Stimulated activated CD8-positive, alpha-beta memory T cell treated with anti-CD3 and anti-CD28 coated beads, Interleukin-15, amount 100 ng/mL, for 24 hours (primary cell): Measurements from ENCODE around the gene DUSP22.

ENCODE experiments used
- DNase-seq: peaks from one replicate; pipeline ENCODE4 v3.0.0-alpha.2; 2020; ENCODE audit warnings: low read depth

Gene DUSP22

DNA sequence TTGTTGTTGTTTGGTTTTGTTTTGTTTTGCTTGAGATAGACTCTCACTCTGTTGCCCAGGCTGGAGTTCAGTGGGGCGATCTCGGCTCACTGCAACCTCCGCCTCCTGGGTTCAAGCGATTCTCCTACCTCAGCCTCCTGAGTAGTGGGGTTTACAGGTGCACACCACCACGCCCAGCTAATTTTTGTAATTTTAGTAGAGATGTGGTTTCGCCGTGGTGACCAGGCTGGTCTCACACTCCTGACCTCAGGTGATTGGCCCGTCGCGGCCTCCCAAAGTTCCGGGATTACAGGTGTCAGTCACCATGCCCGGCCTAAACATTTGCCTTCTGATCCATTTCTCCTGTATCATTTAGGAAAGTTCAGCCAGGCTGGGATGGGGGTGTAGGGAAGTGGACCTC, 17.7 kb downstream of the DUSP22 start:
- DNase-seq, result no peak

DNA sequence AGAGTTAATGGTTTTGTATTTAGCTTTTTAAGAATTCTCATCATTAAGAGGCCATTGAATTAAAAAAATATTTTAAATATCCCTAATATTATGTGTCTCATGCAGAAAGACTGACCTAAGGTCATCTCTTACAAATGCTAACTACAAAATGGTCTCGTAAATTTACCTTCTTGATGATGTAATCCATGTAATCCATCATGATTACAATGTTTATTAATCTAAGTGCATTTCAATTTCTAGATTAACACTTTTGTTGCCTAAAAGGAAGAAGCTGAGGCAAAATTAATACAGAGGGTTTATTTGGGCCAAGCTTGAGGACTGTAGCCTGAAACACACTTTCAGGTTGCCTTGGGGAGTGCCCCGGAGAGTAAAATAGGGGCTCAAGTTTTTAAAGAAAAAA, 18.4 kb downstream of the DUSP22 start:
- DNase-seq, result no peak

DNA sequence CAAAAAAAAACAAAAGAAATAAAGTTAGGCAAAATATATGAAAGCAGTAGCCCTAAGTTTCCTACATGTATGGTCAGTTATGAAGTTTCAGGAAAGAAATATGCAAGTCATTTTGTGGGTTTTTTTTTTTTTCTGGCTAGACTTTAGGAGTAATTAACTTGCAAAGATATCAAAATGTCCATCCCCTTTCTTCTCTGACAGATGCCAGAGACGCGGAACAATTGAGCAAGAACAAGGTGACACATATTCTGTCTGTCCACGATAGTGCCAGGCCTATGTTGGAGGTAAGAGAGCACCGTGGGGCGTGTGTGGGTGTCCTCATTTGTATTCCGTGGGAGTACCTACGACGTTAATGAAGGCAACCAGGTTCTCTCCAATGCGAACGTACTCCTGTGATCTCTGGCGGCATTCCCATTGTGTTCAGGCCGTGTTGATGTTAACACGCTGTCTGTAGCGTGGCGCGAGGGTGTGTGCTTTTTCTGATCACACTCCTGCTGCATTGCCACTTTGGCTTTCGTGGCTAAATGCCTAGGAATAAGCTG, 19.5 kb downstream of the DUSP22 start:
- no peak for DNase-seq

DNA sequence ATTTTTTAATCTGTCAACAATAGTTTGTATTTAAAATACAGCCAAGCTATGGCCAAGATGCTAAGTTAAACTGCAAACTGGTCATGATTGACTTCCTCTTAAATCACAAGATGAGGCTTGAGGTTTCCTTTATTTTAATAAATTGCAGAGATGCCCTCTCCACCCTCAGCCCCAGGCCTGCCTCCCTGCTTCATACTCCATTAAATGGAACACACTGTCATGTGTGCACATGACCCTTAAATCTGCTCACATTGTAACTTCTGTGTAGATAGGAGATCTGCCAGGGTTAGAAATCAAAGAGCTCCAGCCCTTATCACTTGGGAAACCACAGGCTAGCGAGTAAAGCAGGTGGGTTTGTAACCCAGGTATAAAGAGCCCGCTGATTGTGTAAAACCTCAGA, 20.8 kb downstream of the DUSP22 start:
- DNase-seq, result no peak

DNA sequence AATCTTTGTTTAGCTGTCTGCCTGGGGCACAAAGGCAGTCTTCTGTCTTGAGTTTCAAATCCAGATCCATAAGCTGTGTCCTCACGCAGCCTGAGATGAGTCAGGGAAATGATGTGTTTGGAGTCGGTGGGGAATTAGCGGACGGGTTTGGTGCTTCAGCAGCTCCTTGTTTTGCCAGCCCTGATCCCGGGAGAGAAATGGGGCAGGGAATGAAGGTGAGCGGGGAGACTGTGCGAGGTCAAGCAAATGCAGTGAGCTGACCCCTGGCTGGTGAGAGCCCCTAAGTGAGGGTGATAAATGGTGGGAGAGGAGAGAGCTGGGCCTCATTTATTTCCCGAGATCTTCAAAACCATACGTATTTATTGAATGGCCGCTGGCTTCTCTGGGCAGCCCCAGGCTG, 21.6 kb downstream of the DUSP22 start:
- DNase-seq, result no peak

- no peak for DNase-seq
Observed at GRCh38 chr6:314377-314776, 22.1 kb downstream of the DUSP22 start.

DNA sequence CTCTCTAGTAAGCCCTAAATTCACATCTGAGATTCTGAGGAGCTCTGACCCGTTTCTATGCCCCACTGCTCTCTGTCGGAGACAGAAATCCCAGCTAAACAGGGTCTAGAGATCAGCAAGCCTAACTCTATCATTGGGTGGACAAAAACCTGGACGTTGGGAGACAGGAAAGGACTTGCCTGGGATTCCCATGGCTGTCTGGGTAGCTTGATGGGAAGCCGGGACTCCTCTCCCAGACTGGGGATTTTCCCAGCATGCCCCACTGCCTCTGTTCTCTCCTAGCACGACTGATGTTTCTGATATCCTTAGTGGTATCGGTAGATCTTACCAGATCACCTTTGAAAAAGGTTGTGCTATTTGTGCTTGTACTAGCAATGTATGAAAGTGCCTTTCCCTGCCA, 22.9 kb downstream of the DUSP22 start:
- no peak for DNase-seq

- DNase-seq, result no peak
Observed at GRCh38 chr6:315921-316752, 23.9 kb downstream of the DUSP22 start.

- no peak for DNase-seq
Observed at GRCh38 chr6:316753-317038, 24.4 kb downstream of the DUSP22 start.

GRCh38 chr6:317060-317447, 24.8 kb downstream of the DUSP22 start:
- no peak for DNase-seq

DNA sequence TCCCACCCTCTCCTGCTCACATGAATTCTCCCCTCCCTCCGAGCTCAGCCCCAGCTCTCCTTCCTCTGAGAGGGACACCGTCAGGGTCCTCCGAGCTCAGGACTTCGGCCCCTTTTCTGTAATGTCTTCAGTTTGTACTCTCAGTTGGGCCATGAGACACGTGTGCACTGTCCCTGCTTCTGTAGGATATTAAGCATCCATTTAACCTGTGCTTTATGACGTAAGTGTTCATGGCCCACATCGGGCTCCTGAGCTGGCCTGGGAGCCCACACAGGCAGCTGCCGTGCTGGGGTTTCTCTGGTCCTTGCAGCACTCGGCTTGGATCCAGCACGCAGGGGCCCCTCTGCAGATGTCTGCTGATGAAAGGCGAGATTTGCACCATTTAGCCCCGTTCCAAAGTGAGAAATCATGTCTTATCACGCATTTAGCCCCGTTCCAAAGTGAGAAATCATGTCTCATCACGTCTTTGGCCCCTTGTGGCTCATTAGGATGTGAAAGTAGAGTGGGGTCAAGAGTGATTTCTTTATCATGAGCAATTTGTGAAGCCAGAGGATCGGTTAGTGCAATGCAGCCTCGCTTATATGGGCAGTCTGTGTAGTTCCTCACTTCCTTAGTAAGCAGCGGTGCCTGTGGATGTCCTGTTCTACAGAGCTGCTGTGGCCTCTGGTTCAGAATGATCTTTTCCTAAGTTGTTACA, 25.3 kb downstream of the DUSP22 start:
- no peak for DNase-seq

DNA sequence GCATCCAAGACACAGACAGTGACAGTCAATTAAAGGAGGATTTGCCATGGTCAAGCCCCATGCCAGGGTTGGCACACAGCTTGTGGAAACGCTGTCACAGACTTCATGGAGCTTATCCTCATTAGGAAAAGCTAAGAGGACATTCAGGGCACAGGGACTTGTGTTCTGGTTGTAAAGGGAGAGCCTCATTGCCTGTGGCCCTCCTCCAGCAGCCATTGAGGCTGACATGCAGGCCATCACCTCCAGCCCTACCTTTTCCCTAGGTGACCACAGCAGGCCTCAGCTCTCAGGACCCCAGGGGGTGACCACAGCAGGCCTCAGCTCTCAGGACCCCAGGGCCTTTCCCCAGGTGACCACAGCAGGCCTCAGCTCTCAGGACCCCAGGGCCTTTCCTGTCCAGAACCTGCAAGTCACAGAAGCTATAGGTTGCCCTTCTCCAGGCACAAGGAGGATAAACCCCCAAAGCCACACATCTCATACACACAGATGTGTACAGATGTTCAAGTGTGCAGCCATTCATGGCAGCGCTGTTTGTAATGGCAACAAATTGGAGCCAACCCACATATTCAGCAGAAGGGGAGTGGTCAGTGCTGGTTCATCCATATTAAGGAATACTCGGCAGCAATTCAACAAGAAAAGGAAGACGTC, 26.1 kb downstream of the DUSP22 start:
- no peak for DNase-seq

GRCh38 chr6:319177-320131, 27.2 kb downstream of the DUSP22 start:
- DNase-seq, result no peak

DNA sequence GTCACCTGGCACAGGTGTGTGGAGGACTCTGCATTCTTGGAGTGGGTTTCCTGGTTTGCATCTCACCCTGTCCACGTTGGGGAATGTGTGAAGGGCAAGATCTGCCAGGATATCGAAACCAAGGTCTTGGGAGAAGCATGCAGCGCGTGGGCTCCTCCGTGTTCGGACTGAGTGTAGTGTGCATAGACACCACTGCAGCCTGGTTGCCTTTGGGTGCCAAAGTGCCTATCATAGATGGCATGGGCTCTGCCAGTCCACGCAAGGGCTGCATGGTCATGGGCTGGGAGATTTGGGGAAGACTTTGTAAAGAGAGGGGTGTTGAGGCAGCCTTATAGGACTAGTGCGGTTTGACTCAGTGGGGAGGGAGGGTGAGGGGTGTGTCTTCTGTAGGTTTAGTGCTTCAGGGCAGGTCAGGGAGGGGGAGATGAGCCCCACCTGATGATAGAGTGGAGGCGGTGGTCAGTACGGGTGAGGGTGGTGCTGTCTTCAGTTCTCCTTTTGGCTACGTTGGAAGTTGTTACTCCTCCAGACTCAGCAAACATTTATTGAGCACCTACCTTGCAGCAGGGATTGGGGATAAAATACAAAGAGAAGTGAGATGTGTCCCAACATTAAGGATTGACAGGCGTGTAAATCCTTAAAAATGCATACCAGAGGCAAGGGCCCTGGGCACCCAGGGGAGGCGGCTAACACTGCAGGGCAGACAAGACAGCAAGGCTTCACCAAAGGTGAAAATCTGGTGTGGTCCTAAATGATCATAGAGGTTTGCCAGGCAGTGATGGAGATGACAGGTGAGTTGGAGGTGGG, 28.3 kb downstream of the DUSP22 start:
- no peak for DNase-seq

DNA sequence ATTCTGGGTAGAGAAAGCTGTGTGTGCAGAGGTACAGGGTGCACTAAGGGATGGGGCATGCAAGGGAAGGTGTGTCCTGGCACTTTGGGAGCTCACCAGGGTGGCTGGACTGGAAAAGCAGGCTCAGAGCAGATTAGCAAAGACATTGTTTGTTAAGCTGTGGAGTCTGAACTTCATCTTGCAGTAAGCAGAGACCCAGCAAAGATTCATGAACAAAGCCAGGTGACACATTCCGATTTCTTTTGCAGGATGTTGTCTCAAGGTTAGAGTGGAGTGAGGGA, 28.8 kb downstream of the DUSP22 start:
- DNase-seq, result no peak

DNA sequence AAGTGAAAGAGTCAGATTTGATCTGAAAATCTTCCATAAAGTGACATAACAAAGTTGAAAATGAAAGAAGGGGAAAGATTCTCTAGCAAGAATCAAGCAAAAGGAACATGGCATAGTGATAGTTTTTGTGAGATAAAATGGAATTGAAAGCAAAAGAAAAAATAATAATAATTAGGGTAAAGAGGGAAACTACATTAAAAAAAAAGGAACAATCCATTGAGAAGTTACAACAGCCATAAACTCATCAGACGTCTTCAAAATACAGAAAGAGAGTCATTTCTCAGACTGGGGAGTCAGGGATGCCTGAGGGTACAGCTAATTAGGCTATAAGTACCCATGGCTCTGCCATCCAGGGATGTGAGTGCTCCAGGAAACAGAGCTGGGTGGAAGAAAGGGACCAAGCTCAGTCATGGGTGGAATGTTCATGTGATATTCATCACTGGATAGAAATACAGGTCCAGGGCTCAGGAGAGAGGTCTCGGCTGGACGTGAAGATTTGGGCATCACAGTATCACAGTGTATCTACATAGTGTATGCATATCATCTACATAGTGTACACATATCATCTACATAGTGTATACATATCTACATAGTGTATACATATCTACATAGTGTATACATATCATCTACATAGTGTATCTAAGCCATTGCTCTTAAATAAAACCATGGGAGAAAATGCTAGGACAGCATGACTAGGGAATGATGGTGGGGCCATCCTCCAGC, 29.4 kb downstream of the DUSP22 start:
- no peak for DNase-seq

DNA sequence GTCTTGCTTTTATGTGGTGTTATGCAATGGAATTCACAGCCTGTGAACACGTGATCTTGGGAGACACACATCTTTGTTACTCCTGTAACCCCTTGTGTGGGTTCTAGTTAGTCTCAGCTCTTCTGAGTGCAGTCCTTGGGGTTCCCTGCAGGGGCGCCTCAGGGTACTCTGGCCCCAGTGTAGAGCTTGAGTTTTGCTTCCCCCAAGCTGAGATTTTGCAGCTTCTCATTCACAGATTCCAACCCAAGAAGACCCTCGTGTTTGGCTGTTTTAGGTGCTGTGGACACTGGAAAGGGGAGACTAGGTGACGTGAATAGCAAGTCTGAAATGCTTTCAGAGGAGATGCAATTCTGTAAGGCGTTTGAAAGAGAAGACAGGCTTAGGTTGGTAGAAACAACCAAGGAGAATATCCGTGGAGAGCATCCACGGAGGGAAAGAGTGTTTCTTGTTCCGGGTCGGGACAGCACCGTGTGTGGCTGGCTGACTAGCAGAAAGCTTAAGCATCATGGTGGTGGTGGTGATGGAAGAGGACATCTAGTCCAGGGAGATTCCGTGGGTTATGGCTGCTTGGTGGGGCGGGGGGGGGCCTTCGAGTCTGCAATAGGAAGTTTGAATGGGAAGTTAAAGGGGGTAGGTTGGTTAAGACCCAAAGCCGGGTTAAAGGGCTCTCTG, 30.1 kb downstream of the DUSP22 start:
- DNase-seq, result no peak

DNA sequence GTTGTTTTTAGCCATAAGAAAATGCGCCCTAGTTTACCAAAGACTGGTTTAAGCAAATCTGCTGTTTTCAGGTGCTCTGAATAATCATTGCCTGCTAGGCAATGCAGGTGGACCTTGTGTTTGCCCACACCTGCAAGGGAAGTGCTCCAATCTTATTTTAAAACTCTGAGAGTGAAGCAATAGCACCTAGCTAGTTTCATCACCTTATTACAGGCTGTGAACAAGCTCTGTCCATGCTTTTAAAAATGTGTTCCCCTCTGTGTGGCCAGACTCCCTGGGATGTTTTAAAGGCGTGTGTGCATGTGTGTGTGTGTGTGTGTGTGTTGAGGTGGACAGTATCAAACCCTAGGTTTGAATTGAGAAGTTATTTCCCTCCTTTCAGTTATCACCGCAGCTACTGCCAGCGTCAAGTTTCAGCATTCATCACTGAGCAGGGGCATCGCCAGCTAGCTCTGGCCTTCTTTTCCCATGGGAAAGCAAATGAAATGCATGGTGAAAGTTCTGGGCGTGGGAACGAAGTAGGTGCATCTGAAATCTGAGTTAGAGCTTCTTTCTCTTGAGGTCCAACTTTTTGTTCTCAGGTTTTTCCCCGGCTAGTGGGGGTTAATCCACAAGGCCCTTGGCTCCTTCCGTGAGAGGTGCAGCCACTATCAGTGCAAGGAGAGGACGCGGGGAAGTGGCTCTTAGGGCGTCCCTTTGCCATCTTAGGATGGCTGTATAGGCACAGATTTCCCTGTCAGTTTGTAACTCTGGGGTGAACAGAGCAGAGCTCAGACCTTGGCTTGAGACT, 30.8 kb downstream of the DUSP22 start:
- no peak for DNase-seq

GRCh38 chr6:323730-324088, 31.4 kb downstream of the DUSP22 start:
- DNase-seq, result no peak
